HEK293 (cell line): ENCODE results near the gene GMNC.
A peak's percentile ranks its signal among the peaks of the same experiment; 100 is the strongest.

Experiments used
- KLF16 ChIP-seq: fragments of 450-650 bp; formaldehyde crosslinking; IDR thresholded peaks from 2 replicates; pipeline ENCODE4 v1.5.1; 2017; ENCODE audit warnings: missing biosample characterization, missing genetic modification characterization
- KLF9 ChIP-seq: fragments of 450-650 bp; formaldehyde crosslinking; IDR thresholded peaks from 2 replicates; pipeline ENCODE4 v1.5.1; 2016; ENCODE audit warnings: missing biosample characterization, missing genetic modification characterization, low read depth
- TCF7L2 ChIP-seq: IDR thresholded peaks from 2 replicates; pipeline ENCODE4 v1.6.1; 2011; ENCODE audit warnings: low read depth, mild to moderate bottlenecking, inconsistent platforms, low read length, moderate library complexity, borderline replicate concordance
- ZBTB8A ChIP-seq: fragments of 450-650 bp; formaldehyde crosslinking; IDR thresholded peaks from 2 replicates; pipeline ENCODE4 v1.5.1; 2016; ENCODE audit warnings: missing biosample characterization, missing genetic modification characterization
- ZNF324 ChIP-seq: fragments of 450-650 bp; formaldehyde crosslinking; IDR thresholded peaks from 2 replicates; pipeline ENCODE4 v1.5.1; 2016; ENCODE audit warnings: missing biosample characterization, missing genetic modification characterization
- ZNF350 ChIP-seq: fragments of 450-650 bp; formaldehyde crosslinking; IDR thresholded peaks from 2 replicates; pipeline ENCODE4 v1.5.0; 2017; ENCODE audit warnings: missing biosample characterization, mild to moderate bottlenecking, missing genetic modification characterization
- ZNF433 ChIP-seq: fragments of 450-650 bp; formaldehyde crosslinking; IDR thresholded peaks from 2 replicates; pipeline ENCODE4 v1.5.1; 2016; ENCODE audit warnings: missing biosample characterization, missing genetic modification characterization, low read depth
- ZNF660 ChIP-seq: fragments of 450-650 bp; IDR thresholded peaks from 2 replicates; pipeline ENCODE4 v1.5.1; 2018; ENCODE audit warnings: missing biosample characterization, mild to moderate bottlenecking, missing genetic modification characterization
- ZNF843 ChIP-seq: fragments of 450-650 bp; formaldehyde crosslinking; IDR thresholded peaks from 2 replicates; pipeline ENCODE4 v1.5.1; 2016; ENCODE audit warnings: missing biosample characterization, missing genetic modification characterization
- TF ChIP-seq, protein P1 (sequence below): fragments of 450-650 bp; formaldehyde crosslinking; IDR thresholded peaks from 2 replicates; pipeline ENCODE4 v1.5.1; 2016; ENCODE audit warnings: missing biosample characterization, missing genetic modification characterization
- TF ChIP-seq, protein P2 (sequence below): fragments of 450-650 bp; formaldehyde crosslinking; conservative IDR thresholded peaks from 2 replicates; pipeline ENCODE4 v1.5.1; 2016; ENCODE audit warnings: low read depth, missing biosample characterization, missing genetic modification characterization
- TF ChIP-seq, protein P3 (sequence below): fragments of 450-650 bp; formaldehyde crosslinking; IDR thresholded peaks from 2 replicates; pipeline ENCODE4 v1.5.1; 2016; ENCODE audit warnings: missing biosample characterization, missing genetic modification characterization

DNA sequence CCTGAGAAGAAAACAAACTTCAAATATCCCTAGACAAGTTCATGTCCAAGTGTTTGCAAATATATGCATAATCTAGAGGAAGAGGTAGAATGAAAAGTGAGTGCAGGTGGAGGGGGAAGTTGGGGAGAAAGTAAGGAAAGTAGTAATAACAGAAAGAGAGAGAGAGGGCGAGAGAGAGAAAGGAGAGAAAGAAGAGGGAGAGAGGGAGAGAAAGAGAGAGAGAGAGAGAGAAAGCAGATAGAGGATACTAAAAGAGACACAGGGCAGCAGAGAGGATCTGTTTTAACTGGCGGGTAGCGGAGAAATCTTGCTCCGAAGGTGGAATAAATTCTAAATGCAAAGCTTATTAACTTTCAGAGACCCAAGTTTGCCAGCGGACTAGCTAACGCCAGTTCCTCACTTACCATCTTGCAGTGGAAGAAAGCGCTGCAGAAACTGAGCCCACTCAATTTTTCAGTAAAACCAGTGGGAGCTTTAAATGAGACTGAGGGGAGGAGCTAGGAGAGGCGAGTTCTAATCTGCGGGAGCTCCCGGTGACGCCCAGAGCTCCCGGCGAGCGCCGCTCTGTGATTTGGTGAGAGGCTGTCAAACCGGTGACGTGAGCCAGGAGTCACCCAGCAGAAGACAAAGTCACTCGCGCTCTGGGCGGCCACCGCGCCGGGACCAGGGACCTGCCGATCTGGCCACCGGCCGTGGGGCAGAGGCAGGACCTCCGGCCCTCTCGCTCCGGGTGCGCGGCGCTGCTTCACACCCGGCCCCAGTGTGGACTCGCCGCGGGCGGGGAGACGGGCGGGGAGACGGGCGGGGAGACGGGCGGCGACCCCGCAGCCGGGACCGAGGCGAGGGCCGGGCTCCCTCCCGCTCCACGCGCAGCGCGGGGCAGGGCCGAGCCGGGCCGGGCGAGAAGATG, at the start of gene GMNC:
- TF ChIP-seq, protein P1, sequence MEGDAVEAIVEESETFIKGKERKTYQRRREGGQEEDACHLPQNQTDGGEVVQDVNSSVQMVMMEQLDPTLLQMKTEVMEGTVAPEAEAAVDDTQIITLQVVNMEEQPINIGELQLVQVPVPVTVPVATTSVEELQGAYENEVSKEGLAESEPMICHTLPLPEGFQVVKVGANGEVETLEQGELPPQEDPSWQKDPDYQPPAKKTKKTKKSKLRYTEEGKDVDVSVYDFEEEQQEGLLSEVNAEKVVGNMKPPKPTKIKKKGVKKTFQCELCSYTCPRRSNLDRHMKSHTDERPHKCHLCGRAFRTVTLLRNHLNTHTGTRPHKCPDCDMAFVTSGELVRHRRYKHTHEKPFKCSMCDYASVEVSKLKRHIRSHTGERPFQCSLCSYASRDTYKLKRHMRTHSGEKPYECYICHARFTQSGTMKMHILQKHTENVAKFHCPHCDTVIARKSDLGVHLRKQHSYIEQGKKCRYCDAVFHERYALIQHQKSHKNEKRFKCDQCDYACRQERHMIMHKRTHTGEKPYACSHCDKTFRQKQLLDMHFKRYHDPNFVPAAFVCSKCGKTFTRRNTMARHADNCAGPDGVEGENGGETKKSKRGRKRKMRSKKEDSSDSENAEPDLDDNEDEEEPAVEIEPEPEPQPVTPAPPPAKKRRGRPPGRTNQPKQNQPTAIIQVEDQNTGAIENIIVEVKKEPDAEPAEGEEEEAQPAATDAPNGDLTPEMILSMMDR (tag by site-specific recombination), result no peak
- TF ChIP-seq TCF7L2 (no peak), ZNF433 (tag by site-specific recombination) (no peak), ZNF660 (0 out of 2 replicates have a peak, but pooled peaks have one; percentile 42), ZNF324 (no peak), ZBTB8A (tag by site-specific recombination) (peak; percentile 1; the same call in 1 of the 2 replicates), KLF16 (tag by site-specific recombination) (no peak), ZNF843 (tag by site-specific recombination) (no peak), ZNF350 (tag by site-specific recombination) (no peak), KLF9 (tag by site-specific recombination) (no peak)
- TF ChIP-seq, protein P2, sequence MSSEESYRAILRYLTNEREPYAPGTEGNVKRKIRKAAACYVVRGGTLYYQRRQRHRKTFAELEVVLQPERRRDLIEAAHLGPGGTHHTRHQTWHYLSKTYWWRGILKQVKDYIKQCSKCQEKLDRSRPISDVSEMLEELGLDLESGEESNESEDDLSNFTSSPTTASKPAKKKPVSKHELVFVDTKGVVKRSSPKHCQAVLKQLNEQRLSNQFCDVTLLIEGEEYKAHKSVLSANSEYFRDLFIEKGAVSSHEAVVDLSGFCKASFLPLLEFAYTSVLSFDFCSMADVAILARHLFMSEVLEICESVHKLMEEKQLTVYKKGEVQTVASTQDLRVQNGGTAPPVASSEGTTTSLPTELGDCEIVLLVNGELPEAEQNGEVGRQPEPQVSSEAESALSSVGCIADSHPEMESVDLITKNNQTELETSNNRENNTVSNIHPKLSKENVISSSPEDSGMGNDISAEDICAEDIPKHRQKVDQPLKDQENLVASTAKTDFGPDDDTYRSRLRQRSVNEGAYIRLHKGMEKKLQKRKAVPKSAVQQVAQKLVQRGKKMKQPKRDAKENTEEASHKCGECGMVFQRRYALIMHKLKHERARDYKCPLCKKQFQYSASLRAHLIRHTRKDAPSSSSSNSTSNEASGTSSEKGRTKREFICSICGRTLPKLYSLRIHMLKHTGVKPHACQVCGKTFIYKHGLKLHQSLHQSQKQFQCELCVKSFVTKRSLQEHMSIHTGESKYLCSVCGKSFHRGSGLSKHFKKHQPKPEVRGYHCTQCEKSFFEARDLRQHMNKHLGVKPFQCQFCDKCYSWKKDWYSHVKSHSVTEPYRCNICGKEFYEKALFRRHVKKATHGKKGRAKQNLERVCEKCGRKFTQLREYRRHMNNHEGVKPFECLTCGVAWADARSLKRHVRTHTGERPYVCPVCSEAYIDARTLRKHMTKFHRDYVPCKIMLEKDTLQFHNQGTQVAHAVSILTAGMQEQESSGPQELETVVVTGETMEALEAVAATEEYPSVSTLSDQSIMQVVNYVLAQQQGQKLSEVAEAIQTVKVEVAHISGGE, result no peak
- TF ChIP-seq, protein P3, sequence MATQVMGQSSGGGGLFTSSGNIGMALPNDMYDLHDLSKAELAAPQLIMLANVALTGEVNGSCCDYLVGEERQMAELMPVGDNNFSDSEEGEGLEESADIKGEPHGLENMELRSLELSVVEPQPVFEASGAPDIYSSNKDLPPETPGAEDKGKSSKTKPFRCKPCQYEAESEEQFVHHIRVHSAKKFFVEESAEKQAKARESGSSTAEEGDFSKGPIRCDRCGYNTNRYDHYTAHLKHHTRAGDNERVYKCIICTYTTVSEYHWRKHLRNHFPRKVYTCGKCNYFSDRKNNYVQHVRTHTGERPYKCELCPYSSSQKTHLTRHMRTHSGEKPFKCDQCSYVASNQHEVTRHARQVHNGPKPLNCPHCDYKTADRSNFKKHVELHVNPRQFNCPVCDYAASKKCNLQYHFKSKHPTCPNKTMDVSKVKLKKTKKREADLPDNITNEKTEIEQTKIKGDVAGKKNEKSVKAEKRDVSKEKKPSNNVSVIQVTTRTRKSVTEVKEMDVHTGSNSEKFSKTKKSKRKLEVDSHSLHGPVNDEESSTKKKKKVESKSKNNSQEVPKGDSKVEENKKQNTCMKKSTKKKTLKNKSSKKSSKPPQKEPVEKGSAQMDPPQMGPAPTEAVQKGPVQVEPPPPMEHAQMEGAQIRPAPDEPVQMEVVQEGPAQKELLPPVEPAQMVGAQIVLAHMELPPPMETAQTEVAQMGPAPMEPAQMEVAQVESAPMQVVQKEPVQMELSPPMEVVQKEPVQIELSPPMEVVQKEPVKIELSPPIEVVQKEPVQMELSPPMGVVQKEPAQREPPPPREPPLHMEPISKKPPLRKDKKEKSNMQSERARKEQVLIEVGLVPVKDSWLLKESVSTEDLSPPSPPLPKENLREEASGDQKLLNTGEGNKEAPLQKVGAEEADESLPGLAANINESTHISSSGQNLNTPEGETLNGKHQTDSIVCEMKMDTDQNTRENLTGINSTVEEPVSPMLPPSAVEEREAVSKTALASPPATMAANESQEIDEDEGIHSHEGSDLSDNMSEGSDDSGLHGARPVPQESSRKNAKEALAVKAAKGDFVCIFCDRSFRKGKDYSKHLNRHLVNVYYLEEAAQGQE (tag by site-specific recombination), result no peak
